K562 (cell line): ENCODE measurements around the gene KRT83.

ENCODE experiments used
- CCAR2 ChIP-seq: fragments of 200-400 bp; formaldehyde crosslinking; IDR thresholded peaks from 2 replicates; pipeline ENCODE4 v1.6.1; 2017; ENCODE audit warnings: mild to moderate bottlenecking, low read depth, low read length
- CTCF ChIP-seq, 3 experiments: IDR thresholded peaks in 2 of 3; conservative IDR thresholded peaks in 1 of 3; 2 replicates each; pipeline ENCODE4 v1.5.1; 2011 to 2012; ENCODE audit warnings: low read length in 3 of 3, mild to moderate bottlenecking in 3 of 3, control low read depth in 2 of 3, improper control_type of control experiment in 1 of 3, inconsistent platforms in 1 of 3, low read depth in 1 of 3, mixed read lengths in 1 of 3, moderate library complexity in 1 of 3; ENCODE audit not compliant: insufficient read depth in 2 of 3
- HNRNPL ChIP-seq: fragments of 200-400 bp; formaldehyde crosslinking; IDR thresholded peaks from 2 replicates; pipeline ENCODE4 v1.6.1; 2017; ENCODE audit warnings: low read depth, mild to moderate bottlenecking, low read length
- JUNB ChIP-seq: fragments of 450-650 bp; formaldehyde crosslinking; conservative IDR thresholded peaks from 2 replicates; pipeline ENCODE4 v1.4.0; 2020; ENCODE audit warnings: mild to moderate bottlenecking
- NR1H2 ChIP-seq: sonication (generic); formaldehyde crosslinking; IDR thresholded peaks from 2 replicates; pipeline ENCODE4 v1.4.0; 2020; ENCODE audit warnings: mild to moderate bottlenecking, missing genetic modification reagents
- POLR2A ChIP-seq: fragments of 450-650 bp; conservative IDR thresholded peaks from 2 replicates; pipeline ENCODE4 v1.6.1; 2016

GRCh38 chr12:52350786-52351185, 29.6 kb upstream of the KRT83 start:
- no peak for TF ChIP-seq JUNB (CRISPR knock-in tag)
- TF ChIP-seq CCAR2: no peak
- no peak for TF ChIP-seq NR1H2 (CRISPR knock-in tag)
- TF ChIP-seq HNRNPL: no peak
- no peak for TF ChIP-seq CTCF (IDR thresholded peaks at IDR 0.05 in 2 of 3, conservative IDR thresholded peaks at IDR 0.05 in 1 of 3; ENCODE audit: insufficient read depth in 2 of 3, low read depth in 1 of 3, low read length in 3 of 3)
- no peak for TF ChIP-seq POLR2A
